Measurements from ENCODE around the gene NOCT.
"Not testable (repeated sequence)": the region's sequence is repeated elsewhere in the genome, so short reads cannot be mapped to it uniquely, and the experiment has no call there.

The NOCT gene

GRCh38 chr4:139053909-139054308 lies 38.3 kb downstream of the NOCT start:
- DNase-seq: no peak

- DNase-seq: no peak
Observed at GRCh38 chr4:139054791-139055505, 39.4 kb downstream of the NOCT start.

GRCh38 chr4:139059026-139059425 lies 43.4 kb downstream of the NOCT start:
- DNase-seq: not testable (repeated sequence)

GRCh38 chr4:139060591-139060990 lies 45.0 kb downstream of the NOCT start:
- no peak for DNase-seq

- DNase-seq: no peak
Observed at GRCh38 chr4:139076016-139076744, 60.6 kb downstream of the NOCT start.

- DNase-seq: no peak
Observed at GRCh38 chr4:139077567-139078355, 62.2 kb downstream of the NOCT start.

GRCh38 chr4:139078926-139079325 lies 63.3 kb downstream of the NOCT start:
- no peak for DNase-seq

GRCh38 chr4:139082750-139083606 lies 67.4 kb downstream of the NOCT start:
- peak; percentile 89 for DNase-seq

- peak; percentile 52 for DNase-seq
Observed at GRCh38 chr4:139083607-139083955, 68.0 kb downstream of the NOCT start.

- peak; percentile 83 for DNase-seq
Observed at GRCh38 chr4:139083956-139084803, 68.6 kb downstream of the NOCT start.

GRCh38 chr4:139084804-139085093 lies 69.2 kb downstream of the NOCT start:
- peak; percentile 50 for DNase-seq

- DNase-seq: peak; percentile 4
Observed at GRCh38 chr4:139085141-139085540, 69.6 kb downstream of the NOCT start.

GRCh38 chr4:139092271-139092670 lies 76.7 kb downstream of the NOCT start:
- DNase-seq: no peak

All from DMS79 treated with DMSO at 0.1 percent for 48 hours (cell line).